HG03469 (cell line): Measurements from ENCODE around the gene AMOTL1.
"Not testable (repeated sequence)": the region's sequence is repeated elsewhere in the genome, so short reads cannot be mapped to it uniquely, and the experiment has no call there.

Source experiments
- ATAC-seq: cut with Tn5 transposase; IDR thresholded peaks from one replicate; pipeline ENCODE4 v1.9.1; 2021; ENCODE audit warnings: mild to moderate bottlenecking, moderate library complexity, moderate number of reproducible peaks; ENCODE audit not compliant: unreplicated experiment

AMOTL1 gene

DNA sequence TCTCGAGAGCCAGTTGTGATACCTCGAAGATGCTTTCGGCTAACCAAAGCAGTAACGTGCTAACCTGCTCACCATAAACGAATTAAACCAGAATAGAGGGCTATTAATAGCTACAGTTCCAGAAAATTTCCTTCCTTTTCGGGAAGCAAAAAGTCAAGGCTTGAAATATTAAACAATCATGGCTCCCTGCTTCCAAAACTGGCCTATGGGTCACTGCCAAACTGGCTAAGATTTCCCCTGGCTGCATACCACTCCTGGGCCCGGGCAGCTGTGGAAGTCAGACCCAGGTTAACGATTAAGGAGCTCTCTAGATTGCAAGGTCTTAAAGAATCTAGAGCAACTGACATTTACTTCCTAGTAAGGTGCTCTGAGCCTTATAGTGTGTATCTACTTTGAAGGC lies 1.7 kb downstream of the AMOTL1 start:
- no peak for ATAC-seq

GRCh38 chr11:94770563-94771120 lies 2.5 kb downstream of the AMOTL1 start:
- no peak for ATAC-seq

- ATAC-seq, result no peak
Observed at GRCh38 chr11:94771390-94771789, 3.2 kb downstream of the AMOTL1 start.

- ATAC-seq, result no peak
Observed at GRCh38 chr11:94771951-94772350, 3.8 kb downstream of the AMOTL1 start.

DNA sequence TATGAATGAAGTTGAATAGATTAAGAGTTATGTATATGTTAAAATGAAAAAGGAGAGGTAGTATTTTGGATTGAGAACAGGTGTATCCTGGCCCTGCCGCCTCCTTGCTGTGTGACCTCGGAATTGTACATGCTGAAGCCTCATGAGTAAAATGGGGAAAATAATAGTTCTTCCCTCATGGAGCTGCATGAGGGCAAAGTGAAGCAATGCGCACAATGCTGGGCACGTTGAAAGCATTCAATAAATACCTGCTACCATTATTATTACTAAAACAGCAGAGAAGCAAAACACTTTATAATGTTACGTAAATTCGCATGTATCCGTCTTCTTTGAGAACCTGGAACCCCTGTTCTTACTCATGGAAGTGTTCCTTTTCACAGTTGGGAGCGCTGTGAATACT lies 5.7 kb downstream of the AMOTL1 start:
- ATAC-seq, result no peak

DNA sequence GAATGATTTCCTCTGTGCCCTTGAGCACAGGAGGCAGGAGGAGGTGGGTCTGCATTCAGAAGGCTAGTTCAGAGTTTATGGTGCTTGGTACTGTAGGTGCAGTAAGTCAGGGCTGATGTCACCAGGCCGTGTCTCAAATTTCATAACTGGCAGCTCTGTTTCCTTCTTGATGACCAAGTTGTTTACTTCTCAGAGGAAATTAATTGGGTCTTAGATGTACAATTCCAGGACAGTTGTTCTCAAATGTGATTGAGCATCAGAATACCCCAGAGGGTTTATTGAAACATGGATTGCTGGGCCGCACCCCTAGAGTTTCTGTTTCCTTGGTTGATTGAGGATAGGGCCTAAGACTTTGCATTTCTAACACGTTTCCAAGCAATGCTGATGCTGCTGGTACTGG lies 6.2 kb downstream of the AMOTL1 start:
- ATAC-seq, result no peak

DNA sequence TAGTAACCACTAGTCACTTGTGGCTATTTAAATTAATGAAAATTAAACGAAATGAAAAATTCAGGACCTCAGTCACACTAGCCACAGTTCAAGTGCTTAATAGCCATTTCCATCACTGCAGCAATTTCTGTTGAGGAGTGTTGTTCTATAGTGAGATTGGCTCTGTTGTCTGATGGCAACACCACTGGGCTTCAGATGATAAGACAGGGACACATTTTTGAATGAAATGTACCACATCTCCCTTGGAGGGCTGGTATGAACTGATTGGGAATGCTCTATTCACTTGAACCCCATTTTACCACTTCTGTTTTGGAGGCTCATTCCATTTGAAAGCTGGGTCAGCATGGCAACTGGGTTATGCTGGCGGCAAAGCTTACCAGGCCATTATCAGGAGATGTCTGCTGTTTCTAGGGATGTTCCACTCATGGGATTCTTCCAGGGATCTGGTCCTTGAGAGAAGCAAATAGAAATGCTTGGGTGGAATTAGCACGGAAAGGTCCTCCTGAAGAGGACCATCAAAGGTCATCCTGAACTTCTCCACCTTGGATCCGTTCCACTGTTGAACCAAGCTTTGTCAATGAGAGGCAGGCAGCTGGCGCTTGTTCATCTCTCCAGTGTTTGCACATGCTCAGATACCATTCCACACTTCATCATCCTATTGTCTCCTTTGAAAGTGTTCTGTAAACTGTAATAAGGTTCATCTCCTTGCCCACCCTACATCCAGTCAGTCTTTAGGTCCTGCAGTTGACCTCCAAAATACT lies 7.6 kb downstream of the AMOTL1 start:
- ATAC-seq, result no peak

- ATAC-seq, result no peak
Observed at GRCh38 chr11:94776351-94777321, 8.5 kb downstream of the AMOTL1 start.

GRCh38 chr11:94780432-94780831 lies 12.3 kb downstream of the AMOTL1 start:
- no peak for ATAC-seq

GRCh38 chr11:94781837-94782236 lies 13.7 kb downstream of the AMOTL1 start:
- no peak for ATAC-seq

DNA sequence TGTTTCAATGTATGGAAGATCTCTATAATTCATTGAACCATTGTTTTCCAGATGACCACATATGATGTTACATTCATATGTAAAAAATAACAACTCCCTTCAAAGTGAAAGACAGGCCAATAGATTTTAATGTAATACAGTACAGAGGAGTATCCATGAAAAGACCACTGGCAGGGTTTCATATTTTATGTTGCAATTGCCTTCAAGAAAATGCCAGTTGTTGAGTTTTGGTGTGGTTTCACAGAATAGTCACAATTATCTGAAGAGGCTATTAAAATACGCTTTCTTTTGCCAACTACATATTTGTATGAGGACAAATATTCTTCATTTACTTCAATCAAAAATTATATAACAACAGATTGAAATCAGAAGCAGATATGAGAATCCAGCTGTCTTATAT lies 14.3 kb downstream of the AMOTL1 start:
- ATAC-seq, result no peak

DNA sequence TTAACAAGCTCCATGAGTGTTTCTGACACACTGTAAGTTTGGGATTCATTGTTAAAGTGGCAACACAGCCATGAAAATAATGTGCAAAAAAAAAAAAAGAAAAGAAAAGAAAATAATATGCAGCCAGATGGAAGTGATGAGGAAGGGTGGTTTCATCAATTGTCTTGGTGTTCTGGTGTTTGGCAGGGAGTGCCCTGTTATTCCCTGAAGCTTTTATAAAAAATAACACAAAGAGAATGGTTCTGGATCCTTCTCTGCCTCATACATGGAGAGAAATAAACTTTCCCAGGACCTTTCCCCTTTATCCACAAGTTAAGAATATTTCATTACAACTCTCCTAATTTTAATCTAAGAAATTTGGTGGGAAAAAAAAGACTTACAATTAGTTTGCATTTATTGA lies 16.7 kb downstream of the AMOTL1 start:
- no peak for ATAC-seq

GRCh38 chr11:94785509-94785908 lies 17.4 kb downstream of the AMOTL1 start:
- no peak for ATAC-seq

GRCh38 chr11:94786264-94787126 lies 18.3 kb downstream of the AMOTL1 start:
- peak; percentile 69 for ATAC-seq

DNA sequence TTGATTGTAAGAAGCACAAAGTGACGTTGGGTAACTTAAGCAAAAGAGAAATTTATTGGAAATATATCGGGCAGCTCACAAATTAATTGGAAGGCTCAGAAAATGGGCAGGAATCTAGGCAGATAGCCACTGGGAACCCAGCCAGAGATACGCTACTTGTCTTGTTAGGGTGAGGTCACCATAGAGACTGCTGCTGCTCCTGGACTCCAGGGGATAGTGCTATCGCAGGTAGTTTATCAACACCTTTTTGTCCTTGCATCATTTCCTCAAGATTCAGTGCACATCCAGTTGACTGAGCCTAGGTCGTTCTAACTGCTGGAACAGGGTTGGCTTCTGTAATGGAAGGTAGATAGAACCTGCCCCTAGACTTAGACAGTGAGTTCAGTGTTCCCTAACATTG lies 19.6 kb downstream of the AMOTL1 start:
- ATAC-seq, result no peak

DNA sequence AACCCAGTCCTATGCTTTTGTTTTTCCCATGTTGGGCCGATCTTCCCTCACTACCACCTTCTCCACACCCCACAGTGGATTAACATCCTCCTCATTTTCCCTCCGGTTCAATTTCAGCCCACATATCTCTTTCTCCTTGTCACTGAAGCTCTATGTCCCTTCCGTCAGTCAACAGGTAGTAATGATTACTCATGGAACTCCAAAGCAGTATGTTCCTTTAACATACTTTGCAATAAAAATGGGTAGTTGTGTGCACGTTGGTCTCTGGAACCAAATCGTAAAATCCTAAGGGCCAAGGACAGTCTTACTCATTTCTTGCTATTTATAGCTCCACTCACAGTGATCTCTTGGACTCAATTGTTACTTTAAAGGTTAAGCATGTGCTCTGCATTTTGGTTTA lies 20.2 kb downstream of the AMOTL1 start:
- no peak for ATAC-seq

- ATAC-seq, result no peak
Observed at GRCh38 chr11:94790197-94790596, 22.0 kb downstream of the AMOTL1 start.

DNA sequence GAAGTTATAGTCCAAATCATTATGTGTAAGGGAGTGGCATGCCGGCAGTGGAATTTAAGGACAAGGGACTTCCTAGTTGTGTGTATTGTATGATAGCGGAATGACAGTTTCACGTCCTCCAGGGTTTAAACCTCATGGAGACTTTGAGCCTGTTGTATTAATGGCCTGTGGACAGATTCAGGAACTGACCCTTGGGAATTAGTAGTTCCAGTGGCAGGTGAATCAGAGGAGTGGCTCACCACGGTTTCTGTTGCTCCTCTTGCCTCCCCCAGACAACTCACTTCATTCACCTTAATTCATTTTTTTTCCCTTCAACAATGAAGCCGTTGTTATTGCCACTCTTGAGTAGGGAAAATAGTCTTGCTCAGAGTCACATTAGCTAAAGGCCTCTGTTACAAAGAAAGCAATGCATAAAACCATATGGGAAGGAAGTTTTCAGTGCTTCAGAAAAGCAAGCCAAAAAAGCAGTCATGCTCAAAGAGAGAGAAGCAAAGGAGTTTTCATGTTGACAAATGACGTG lies 22.6 kb downstream of the AMOTL1 start:
- ATAC-seq, result no peak

- no peak for ATAC-seq
Observed at GRCh38 chr11:94791216-94791889, 23.2 kb downstream of the AMOTL1 start.

DNA sequence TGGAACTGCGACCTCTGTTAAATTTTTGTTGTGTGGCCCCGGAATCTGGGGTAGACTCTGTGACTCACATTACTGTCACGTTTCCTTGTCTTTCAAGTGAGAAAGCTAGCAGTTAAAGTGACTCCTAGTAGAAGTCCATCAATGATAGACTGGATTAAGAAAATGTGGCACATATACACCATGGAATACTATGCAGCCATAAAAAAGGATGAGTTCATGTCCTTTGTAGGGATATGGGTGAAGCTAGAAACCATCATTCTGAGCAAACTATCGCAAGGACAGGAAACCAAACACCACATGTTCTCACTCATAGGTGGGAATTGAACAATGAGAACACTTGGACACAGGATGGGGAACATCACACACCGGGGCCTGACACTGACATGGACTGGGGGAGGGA lies 23.8 kb downstream of the AMOTL1 start:
- not testable (repeated sequence) for ATAC-seq
